Activated CD4-positive, alpha-beta T cell treated with anti-CD3 and anti-CD28 coated beads, Interleukin-2, amount 50 U/mL, for 16 hours (primary cell): ENCODE measurements around the gene SLC25A53.
"Not testable (repeated sequence)": the region's sequence is repeated elsewhere in the genome, so short reads cannot be mapped to it uniquely, and the experiment has no call there.

Experiments
- DNase-seq: peaks from one replicate; pipeline ENCODE4 v3.0.0-alpha.2; 2020

The SLC25A53 gene

DNA sequence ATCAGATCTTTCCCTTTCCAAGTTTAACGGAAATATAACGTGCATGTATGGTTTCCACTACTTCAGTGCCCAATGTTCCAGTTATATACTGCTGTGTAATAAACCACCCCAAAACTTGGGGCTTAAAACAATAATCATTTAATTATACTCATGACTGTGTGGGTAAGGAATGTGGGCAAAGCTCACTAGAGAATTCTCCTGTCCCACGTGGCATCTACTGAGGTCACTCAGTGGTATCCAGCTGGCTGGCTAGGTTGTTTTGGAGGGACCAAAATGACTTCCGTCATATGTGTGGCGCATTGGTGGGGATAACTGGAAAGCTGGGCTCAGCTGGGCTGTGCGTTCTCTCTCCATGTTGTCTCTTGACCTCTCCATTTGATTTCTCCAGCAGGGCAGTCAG is 26.0 kb downstream of the SLC25A53 start:
- DNase-seq, result no peak

GRCh38 chrX:104126856-104127255 is 30.0 kb downstream of the SLC25A53 start:
- DNase-seq, result no peak

DNA sequence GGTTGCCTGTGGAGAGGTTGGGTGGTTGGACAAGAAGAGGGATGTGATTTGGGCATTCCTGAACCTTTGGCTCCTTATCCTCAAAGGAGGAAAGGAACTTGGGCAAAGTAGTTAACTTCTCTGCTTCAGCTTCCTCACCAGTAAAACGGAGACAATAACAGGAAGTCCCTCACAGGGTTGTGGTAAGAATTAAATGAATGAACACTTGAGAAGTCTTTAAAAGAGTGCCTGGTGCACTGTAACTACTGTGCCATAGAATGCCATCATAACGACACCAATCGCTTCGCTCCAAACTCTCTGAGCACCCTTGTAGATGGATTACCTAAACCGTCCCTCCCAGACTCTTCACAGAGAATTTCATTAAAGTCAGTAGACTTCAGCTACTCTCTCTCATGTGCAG is 34.0 kb downstream of the SLC25A53 start:
- peak; percentile 58 for DNase-seq

DNA sequence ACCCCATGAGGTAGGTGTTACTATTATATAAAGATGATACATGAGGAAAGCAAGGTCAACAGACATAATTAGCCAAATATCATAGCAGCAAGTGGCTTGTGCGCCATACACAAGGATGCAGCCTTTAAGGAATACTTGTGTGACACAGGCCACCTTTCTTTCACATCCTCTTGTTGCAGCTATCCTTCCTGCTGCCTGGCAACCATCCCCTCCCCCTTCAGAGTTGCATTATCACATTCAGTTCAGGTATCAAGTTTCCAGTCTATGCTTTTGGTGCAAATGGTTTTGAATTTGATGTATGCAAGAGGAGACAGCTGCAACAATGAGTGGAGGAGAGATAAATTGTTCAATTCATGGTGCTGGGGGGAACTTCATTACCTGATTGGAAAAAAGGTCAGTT is 38.0 kb downstream of the SLC25A53 start:
- DNase-seq, result no peak

DNA sequence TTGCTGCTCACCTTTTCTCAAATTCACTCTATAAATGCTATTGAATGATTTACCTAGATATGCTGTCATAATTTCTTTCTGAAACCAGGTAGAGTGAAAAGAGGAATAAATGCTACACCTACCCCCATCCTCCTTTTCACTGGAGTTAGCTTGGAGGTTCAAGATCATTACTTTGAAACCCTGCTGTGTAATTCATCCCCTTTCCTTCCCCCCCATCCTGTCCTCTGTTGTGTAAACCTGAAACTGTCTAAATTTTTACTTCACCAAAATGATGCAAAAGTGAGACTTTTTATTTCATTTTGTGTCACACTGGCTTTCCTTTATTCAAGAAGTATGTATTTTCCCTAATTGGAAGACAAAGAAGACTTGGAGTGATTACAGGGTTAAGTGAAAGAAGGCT is 39.0 kb downstream of the SLC25A53 start:
- peak; percentile 59 for DNase-seq

DNA sequence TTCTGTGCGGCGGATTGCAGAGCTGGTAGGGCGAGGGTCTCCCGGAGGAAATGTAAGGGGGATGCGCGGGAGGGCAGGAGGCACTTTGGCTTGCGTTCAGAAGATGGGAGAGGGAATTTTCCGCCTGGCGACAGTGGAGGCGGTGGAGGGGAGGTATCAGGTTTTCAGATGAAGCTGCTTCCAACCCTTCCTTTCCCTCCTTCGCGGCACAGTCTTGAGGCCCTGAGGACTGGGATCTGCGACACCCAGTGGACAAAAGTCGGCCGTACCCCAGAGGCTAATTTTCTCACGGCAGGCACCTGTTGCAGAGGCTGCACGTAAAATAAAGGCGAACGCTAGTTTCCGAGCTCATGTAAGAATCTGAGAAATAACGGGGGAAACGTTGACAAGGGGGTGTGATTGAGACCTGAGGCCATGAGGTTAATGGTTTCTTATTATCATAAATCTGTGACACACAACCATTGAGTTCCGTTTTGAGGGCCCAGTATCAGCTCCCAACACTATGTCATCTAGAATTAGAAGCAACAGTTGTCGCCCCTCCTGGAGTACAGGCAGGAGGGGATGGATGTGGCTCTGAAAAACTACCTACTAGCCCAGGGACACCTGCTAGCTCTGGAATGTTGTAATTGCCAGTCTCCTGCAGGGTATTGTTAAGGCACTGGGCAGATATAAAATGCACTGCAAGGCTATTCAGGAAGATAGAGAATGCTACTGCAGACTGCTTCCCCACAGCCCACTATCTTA is 43.4 kb downstream of the SLC25A53 start:
- DNase-seq, result peak; percentile 47

GRCh38 chrX:104112326-104112951 is 44.4 kb downstream of the SLC25A53 start, which contains the start of gene ZCCHC18:
Gene ZCCHC18, plus strand, starts transcription at chrX:104112523. Its CDS starts 1,589 bp downstream, at chrX:104114112.
- peak; percentile 29 for DNase-seq

DNA sequence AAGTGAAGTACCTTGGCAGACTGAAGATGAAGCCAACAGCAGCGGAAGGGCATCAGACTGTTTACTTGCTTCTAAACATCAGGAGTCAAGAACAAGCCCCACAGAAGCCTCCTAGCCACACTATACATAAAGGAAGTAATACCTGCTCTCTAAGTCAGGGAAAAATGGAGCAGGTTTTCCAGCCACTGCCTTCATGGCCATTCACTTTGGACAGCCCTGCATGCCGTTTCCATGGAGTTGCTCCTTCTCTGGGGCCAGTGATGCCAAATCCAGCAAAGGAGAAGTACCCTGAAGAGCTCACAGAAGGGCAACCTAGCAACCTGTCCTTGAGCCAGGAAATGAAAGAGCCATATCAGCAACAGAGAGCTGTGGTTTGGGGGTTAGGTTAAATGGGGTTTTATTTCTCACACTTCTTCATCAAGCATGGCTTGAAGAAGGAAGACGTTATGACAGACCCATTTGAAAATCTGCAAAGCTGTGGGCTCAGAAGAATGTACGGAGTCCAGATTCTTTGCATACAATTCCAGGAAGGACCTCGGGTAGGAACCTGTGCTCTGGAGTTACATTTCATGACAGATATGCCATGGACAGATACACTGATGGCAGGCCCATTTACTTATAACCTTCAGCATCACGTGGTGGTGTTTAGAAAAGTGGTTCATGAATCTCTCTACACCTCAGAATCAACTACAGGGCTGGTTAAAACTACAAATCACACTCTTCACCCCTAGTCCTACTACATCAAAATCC is 46.1 kb downstream of the SLC25A53 start:
- peak; percentile 30 for DNase-seq

DNA sequence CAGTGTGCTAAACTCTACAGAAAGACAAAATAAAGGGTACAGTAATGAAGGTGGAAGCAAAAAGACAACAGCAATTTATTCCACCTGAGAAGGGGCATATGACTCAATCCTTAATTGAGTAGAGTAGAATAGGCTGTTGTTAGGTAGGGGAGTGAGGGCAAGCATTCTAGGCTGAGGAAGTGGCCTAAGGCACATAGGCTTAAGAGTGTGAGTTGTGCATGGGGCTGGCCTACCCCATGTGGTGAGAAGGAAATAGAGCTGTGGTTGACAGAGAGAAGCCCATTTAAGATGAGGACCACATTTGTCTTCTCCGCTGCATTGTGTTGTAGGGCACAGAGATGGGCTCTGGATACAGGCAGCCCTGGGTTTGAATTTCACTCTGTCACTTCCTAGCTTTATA is 47.9 kb downstream of the SLC25A53 start:
- no peak for DNase-seq

DNA sequence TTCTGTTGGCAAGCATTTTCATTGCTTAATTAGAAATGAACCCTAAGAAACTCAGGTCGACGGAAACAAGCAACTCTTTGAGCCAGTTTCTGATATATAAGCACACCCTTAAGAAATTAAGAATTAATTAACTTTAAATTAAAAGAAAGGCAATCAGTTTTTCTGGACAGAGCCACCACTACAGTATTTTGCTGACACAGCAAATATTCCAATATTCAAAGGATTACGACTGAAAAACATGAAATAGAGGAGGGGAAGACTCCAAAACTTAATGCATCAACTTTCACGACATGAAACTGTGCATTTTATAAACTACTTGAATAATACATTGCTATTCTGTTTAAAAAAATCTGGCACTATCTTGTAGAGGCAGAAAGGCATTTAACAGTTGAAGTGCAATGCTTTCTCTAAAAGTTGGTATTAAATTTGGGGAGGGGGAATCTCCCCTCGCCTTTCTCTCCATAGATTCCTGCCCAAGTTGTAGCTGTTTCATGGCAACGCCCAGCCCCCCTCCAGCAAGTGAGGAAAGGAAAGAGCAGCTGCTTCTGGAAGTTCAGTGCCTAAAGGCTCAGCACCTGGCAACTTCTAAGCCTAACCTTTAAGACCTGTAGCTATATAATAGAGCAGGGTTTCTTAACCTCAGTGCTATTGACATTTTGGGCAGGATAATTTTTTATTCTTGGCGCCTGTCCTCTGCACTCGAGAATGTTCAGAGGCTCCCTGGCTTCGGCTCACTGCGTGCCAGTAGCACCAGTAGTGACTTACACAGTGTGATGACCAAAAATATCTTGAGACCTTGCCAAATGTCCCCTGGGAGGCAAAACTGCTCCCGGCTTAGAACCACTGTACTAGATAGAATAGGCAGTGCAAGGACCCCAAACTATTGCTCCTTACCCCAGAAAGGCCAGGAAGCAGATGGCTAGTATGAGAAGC is 51.2 kb downstream of the SLC25A53 start:
- no peak for DNase-seq

DNA sequence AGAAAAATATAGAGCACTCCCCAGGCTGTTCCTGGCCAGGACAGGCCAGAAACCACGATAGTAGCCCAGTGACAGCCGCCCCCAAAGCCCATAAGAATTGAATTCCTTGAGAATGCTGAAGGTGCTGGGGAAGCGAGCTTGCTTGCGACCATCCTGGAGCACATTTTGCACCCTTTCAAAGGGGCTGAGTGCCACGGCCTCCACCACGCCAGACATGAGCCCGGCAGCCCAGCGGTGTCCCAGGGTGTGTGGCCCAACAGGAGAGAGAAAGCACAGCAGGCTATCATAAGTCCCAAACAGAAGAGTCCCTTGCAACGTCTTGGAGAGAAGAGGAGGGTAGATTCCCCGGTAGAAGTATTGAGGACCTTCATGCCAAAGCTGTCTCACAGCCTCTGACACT is 52.1 kb downstream of the SLC25A53 start:
- no peak for DNase-seq

DNA sequence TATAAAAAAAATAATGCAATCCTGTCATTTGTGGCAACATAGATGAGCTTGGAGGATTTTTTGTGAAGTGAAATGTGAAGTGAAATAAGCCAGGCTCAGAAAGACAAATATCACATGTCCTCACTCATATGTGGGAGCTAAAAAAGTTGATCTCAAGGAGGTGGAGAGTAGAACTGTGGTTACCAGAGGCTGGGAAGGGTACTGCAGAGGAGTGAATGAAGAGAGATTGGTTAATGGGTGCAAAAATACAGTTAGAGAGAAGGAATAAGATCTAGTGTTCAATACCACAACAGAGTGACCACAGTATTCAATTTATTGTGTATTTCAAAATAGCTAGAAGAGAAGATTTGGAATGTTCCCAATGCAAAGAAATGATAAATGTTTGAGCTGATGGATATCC is 57.9 kb downstream of the SLC25A53 start:
- DNase-seq, result no peak

GRCh38 chrX:104098151-104098808 is 58.5 kb downstream of the SLC25A53 start:
- peak; percentile 63 for DNase-seq

DNA sequence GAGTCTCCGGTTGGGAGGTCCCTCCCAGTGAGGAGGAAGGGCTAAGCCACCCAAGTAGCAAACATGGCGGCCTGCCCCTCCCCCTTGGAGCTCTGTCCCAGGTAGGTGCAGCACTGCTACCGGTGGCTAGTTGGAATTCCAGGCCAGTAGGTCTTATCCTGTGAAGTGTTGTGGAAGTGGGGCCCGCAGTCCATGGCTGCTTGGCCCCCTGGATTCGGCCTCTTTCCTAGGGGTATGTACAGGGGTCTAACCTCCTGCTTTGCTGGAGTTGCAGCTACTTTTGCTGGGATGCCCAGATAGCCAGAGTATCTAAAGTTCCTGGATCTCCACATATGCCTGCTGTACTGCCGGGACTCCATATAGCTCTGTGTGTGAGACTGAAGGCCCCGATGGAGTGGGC is 70.9 kb downstream of the SLC25A53 start:
- no peak for DNase-seq

- DNase-seq, result no peak
Measured at GRCh38 chrX:104085477-104085876, 71.3 kb downstream of the SLC25A53 start.

DNA sequence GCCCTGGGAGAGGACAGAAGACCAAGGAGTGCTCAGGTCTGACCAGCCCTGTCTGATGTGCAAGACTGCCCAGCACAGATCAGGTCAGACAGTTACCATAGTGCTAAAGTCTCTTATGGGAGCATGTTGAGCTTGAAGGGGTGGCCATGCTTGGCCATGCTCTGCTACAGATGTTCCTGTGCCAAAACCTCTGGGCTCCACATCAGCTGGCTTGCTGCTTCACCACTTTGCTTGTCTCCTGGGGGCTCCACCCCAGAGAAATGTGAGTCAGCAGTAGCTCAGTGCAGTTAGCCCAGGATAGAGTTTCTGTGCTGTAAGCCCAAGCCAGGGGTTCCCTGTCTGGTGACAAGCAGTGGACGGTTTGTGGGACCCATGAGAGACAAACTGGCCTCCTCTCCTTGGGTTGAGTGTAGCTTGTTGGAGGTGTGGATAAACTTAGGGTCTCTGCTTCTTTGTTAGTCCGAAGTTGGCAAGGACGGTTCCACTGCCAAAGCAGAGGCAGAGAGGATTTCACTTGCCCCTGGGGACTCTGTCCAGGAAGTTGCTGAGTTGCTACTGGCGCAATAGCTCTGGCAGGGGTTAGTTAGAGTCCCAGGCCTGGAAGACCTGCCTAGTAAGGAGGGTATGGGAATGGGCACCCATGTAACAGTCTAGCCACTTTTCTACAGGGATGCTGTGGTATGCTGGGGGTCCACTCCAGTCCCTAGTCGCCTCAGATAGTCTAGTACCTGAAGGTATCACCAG is 72.1 kb downstream of the SLC25A53 start:
- no peak for DNase-seq

DNA sequence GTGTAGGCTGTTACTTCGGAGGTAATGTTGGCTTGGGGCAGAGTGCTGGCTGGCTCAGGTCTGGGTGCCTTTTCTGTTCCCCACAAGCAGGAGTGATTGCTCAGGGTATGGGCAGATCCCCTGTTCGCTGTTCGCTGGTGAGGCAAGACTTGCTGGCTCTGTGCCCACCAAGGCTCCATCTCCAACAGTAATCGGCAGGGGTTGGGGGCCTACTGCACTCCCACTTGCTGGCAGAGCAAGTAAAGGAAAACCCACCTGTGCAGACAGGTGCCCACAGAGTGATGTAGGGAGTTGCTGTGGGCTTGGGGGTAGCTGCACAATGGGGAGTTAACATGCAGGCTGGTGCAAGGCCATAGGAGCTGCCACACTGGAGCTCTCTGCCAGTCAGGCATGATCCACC is 72.7 kb downstream of the SLC25A53 start:
- DNase-seq, result no peak

DNA sequence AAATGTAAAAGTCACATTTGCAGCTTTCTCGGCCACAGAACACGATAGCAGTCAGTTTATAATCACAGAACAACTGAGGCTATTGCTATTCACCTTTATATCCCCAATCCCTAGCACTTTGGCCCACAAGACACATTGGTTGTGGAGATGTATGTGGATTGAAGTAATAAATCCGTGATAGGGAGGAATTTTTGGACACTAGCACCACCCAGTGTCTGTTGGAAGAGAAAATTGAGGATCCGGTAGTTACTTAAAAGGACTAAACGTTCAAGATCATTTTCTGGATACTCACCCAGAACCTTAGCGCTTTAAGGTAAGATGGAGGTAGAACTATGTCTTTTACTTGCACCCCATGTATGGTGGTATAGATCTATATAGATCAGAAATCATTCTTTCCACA is 79.0 kb downstream of the SLC25A53 start:
- not testable (repeated sequence) for DNase-seq

GRCh38 chrX:104075778-104076445 is 80.9 kb downstream of the SLC25A53 start, which contains the start of gene TMSB15C:
Gene TMSB15C, minus strand, starts transcription at chrX:104076236.
- not testable (repeated sequence) for DNase-seq

- DNase-seq, result not testable (repeated sequence)
Measured at GRCh38 chrX:104062636-104063035, 94.2 kb downstream of the SLC25A53 start.

- not testable (repeated sequence) for DNase-seq
Measured at GRCh38 chrX:104054956-104055355, 101.9 kb downstream of the SLC25A53 start.
